Ishikawa (cell line): ENCODE results near the gene RUSC1.

Experiments used
- CEBPB ChIP-seq: IDR thresholded peaks from 2 replicates; pipeline ENCODE4 v1.6.1; 2012
- CREB1 ChIP-seq: IDR thresholded peaks from 2 replicates; pipeline ENCODE4 v1.6.1; 2012; ENCODE audit warnings: low read depth
- EGR1 ChIP-seq: IDR thresholded peaks from 2 replicates; pipeline ENCODE4 v1.6.1; 2012
- EP300 ChIP-seq: IDR thresholded peaks from 2 replicates; pipeline ENCODE4 v1.6.1; 2012; ENCODE audit warnings: borderline replicate concordance
- FOXM1 ChIP-seq: IDR thresholded peaks from 2 replicates; pipeline ENCODE4 v1.6.1; 2012; ENCODE audit warnings: low read depth, borderline replicate concordance
- RAD21 ChIP-seq: IDR thresholded peaks from 2 replicates; pipeline ENCODE4 v1.6.1; 2012; ENCODE audit warnings: low read depth
- TAF1 ChIP-seq: IDR thresholded peaks from 2 replicates; pipeline ENCODE4 v1.6.1; 2012; ENCODE audit warnings: low read depth, mild to moderate bottlenecking
- TCF12 ChIP-seq: IDR thresholded peaks from 2 replicates; pipeline ENCODE4 v1.6.1; 2012; ENCODE audit warnings: low read depth
- YY1 ChIP-seq: IDR thresholded peaks from 2 replicates; pipeline ENCODE4 v1.6.1; 2012; ENCODE audit warnings: low read depth
- ZBTB7A ChIP-seq: IDR thresholded peaks from 2 replicates; pipeline ENCODE4 v1.6.1; 2012; ENCODE audit warnings: low read depth
- TF ChIP-seq, protein P1 (sequence below): IDR thresholded peaks from 2 replicates; pipeline ENCODE4 v1.6.1; 2012; ENCODE audit warnings: low read depth, mild to moderate bottlenecking

DNA sequence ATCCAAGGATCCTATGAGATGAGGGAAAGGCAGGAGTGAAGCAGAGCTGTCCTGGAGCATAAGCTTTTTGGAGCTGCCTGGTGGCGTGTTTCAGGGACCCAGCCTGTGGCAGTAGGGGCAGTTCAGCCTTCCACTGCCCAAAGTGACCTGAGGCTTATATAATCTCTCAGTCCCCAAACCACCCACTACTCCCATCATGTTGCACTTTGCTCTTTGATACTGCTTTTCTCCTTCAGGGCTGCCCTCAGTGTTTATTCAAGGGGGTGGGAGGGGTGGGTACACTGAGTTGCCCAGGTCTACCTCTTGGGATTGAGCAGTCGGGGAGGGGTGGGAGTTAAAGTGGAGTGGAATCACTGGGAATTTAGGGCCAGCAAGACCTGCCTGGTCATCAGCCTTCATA, 34.1 kb upstream of the RUSC1 start:
- TF ChIP-seq TAF1, result no peak
- TF ChIP-seq EP300, result no peak
- TF ChIP-seq RAD21, result no peak
- no peak for TF ChIP-seq YY1
- TF ChIP-seq, protein P1, sequence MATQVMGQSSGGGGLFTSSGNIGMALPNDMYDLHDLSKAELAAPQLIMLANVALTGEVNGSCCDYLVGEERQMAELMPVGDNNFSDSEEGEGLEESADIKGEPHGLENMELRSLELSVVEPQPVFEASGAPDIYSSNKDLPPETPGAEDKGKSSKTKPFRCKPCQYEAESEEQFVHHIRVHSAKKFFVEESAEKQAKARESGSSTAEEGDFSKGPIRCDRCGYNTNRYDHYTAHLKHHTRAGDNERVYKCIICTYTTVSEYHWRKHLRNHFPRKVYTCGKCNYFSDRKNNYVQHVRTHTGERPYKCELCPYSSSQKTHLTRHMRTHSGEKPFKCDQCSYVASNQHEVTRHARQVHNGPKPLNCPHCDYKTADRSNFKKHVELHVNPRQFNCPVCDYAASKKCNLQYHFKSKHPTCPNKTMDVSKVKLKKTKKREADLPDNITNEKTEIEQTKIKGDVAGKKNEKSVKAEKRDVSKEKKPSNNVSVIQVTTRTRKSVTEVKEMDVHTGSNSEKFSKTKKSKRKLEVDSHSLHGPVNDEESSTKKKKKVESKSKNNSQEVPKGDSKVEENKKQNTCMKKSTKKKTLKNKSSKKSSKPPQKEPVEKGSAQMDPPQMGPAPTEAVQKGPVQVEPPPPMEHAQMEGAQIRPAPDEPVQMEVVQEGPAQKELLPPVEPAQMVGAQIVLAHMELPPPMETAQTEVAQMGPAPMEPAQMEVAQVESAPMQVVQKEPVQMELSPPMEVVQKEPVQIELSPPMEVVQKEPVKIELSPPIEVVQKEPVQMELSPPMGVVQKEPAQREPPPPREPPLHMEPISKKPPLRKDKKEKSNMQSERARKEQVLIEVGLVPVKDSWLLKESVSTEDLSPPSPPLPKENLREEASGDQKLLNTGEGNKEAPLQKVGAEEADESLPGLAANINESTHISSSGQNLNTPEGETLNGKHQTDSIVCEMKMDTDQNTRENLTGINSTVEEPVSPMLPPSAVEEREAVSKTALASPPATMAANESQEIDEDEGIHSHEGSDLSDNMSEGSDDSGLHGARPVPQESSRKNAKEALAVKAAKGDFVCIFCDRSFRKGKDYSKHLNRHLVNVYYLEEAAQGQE, result no peak
- TF ChIP-seq CEBPB, result no peak
- no peak for TF ChIP-seq ZBTB7A
- no peak for TF ChIP-seq TCF12
- no peak for TF ChIP-seq EGR1
- TF ChIP-seq FOXM1, result no peak
- TF ChIP-seq CREB1, result no peak
